AG04450 (cell line): ENCODE measurements around the gene GRPR. TPM values are rescaled to one million over a fixed set of nuclear protein-coding genes. Genes with fewer than 3 reads are reported as not detected.

Experiments
- CTCF ChIA-PET: fragments of 300-600, 350-600 bp; formaldehyde crosslinking; extraction: SDS; loops from one replicate; lab custom pipeline; 2022; ENCODE audit warnings: antibody characterized with exemption, inconsistent platforms; lab: Charles Lee
- POLR2A ChIA-PET: fragments of 350-600 bp; formaldehyde crosslinking; extraction: SDS; loops from one replicate; lab custom pipeline; 2021; ENCODE audit warnings: antibody characterized with exemption, inconsistent platforms; lab: Yijun Ruan, JAX
- DNase-seq: peaks from one replicate; pipeline ENCODE4 v3.0.0-alpha.2; 2011; ENCODE audit warnings: low read depth, low spot score
- H3K27ac ChIP-seq: one replicate; pipeline ENCODE4 v1.5.1; 2012; ENCODE audit warnings: low read depth, low read length, control low read depth
- H3K27me3 ChIP-seq: one replicate; pipeline ENCODE4 v1.6.0; 2012; ENCODE audit warnings: low read length; ENCODE audit not compliant: control insufficient read depth, insufficient read depth
- H3K4me3 ChIP-seq: 2 replicates; pipeline ENCODE4 v1.5.1; 2011; ENCODE audit warnings: mild to moderate bottlenecking, low read depth, low read length, control low read depth
- H3K9me3 ChIP-seq: 2 replicates; pipeline ENCODE4 v1.5.1; 2012; ENCODE audit warnings: low read length; ENCODE audit not compliant: control insufficient read depth, insufficient read depth
- CTCF ChIP-seq: IDR thresholded peaks from 2 replicates; pipeline ENCODE4 v1.5.1; 2011; ENCODE audit warnings: low read depth, low read length, control low read depth, inconsistent platforms
- polyA plus RNA-seq: library from polyadenylated mRNA; depleted of rRNA; stranded (reverse); fragments of >200 nt; gene quantifications from 2 replicates; pipeline ENCODE4 v1.2.3, GENCODE V29; 2011

The GRPR gene
- polyA plus RNA-seq, 1 experiment = 1.7 TPM

GRCh38 chrX:16119353-16120220 is 3.8 kb upstream of the GRPR start:
- Histone ChIP-seq H3K9me3 (no peaks in the 10 kb centered on the region), H3K27ac (no peak overlapping the region), H3K4me3 (no peak overlapping the region), H3K27me3 (no peaks in the 10 kb centered on the region)
- ChIA-PET POLR2A (no interaction called here), CTCF (no interaction called here)
- TF ChIP-seq CTCF = no peak
- no peak for DNase-seq

GRCh38 chrX:16120431-16120830 is 2.9 kb upstream of the GRPR start:
- H3K4me3 ChIP-seq = no peak overlapping the region
- H3K9me3 ChIP-seq = no peaks in the 10 kb centered on the region
- POLR2A ChIA-PET = no interaction called here
- no peak overlapping the region for H3K27ac ChIP-seq
- CTCF ChIA-PET = interaction anchor here (0.6 to 1.3 kb wide), 2 partner anchors 174 to 324 kb away, joined by 3 read pairs; no protein-coding TSS in a partner anchor
- no peak for DNase-seq
- TF ChIP-seq CTCF = no peak
- no peaks in the 10 kb centered on the region for H3K27me3 ChIP-seq

GRCh38 chrX:16124201-16124600 is 836 bp downstream of the GRPR start:
- Histone ChIP-seq H3K9me3 (no peaks in the 10 kb centered on the region), H3K27me3 (no peaks in the 10 kb centered on the region), H3K4me3 (no peak overlapping the region), H3K27ac (no peak overlapping the region)
- ChIA-PET CTCF (no interaction called here), POLR2A (no interaction called here)
- no peak for DNase-seq
- no peak for TF ChIP-seq CTCF

GRCh38 chrX:16125520-16126149 is 2.3 kb downstream of the GRPR start:
- peak overlapping the region; percentile 3; the same call in 1 of the 2 replicates for H3K4me3 ChIP-seq
- CTCF ChIA-PET = interaction anchor here (1.2 to 2.0 kb wide), 2 partner anchors 311 to 319 kb away, joined by 4 to 10 read pairs; no protein-coding TSS in a partner anchor
- POLR2A ChIA-PET = no interaction called here
- H3K27me3 ChIP-seq = no peaks in the 10 kb centered on the region
- DNase-seq = no peak
- no peaks in the 10 kb centered on the region for H3K9me3 ChIP-seq
- no peak for TF ChIP-seq CTCF
- H3K27ac ChIP-seq = no peak overlapping the region

- POLR2A ChIA-PET = no interaction called here
- TF ChIP-seq CTCF = no peak
- Histone ChIP-seq H3K27me3 (no peaks in the 10 kb centered on the region), H3K4me3 (no peak overlapping the region), H3K27ac (no peak overlapping the region), H3K9me3 (no peaks in the 10 kb centered on the region)
- CTCF ChIA-PET = no interaction called here
- DNase-seq = no peak
These were observed 7.3 kb downstream of the GRPR start for GRCh38 chrX:16130707-16131106.
